Vagina (tissue), 2 donors: ENCODE measurements around the gene DOCK1. TPM values are rescaled to one million over a fixed set of nuclear protein-coding genes. Genes with fewer than 3 reads are reported as not detected.
"Not testable (repeated sequence)": the region's sequence is repeated elsewhere in the genome, so short reads cannot be mapped to it uniquely, and the experiment has no call there.

ENCODE experiments used
- DNase-seq, 2 donors: peaks; one replicate each; pipeline ENCODE4 v3.0.0-alpha.2; 2017; ENCODE audit errors: extremely low spot score in 2 of 2
- H3K27ac ChIP-seq: fragments of 200-600 bp; sonication (generic); one replicate; pipeline ENCODE4 v1.5.1; 2019
- H3K27me3 ChIP-seq: fragments of 200-600 bp; sonication (generic); one replicate; pipeline ENCODE4 v1.5.1; 2019
- H3K36me3 ChIP-seq, 2 donors: fragments of 200-600 bp; sonication (generic); one replicate each; pipeline ENCODE4 v1.5.1; 2017 to 2019
- H3K4me1 ChIP-seq: fragments of 200-600 bp; sonication (generic); one replicate; pipeline ENCODE4 v1.5.1; 2019
- H3K4me3 ChIP-seq, 2 donors: fragments of 200-600 bp; sonication (generic); 1 replicate in 1 of 2; 2 replicates in 1 of 2; pipeline ENCODE4 v1.5.1; 2016 to 2019
- H3K9me3 ChIP-seq: fragments of 200-600 bp; sonication (generic); one replicate; pipeline ENCODE4 v1.5.1; 2019
- POLR2A ChIP-seq, 2 donors: fragments of 450-650 bp; IDR thresholded peaks; one replicate each; pipeline ENCODE4 v1.6.1; 2017; ENCODE audit warnings: antibody characterized with exemption in 2 of 2, mild to moderate bottlenecking in 2 of 2, moderate library complexity in 2 of 2
- POLR2AphosphoS5 ChIP-seq, 2 donors: sonication (generic); formaldehyde crosslinking; IDR thresholded peaks; one replicate each; pipeline ENCODE4 v1.9.0; 2017; ENCODE audit warnings: antibody characterized with exemption in 2 of 2, mild to moderate bottlenecking in 2 of 2, low read depth in 1 of 2; ENCODE audit not compliant: insufficient read depth in 1 of 2
- intact Hi-C: fragments of 100-400 bp; cut with DNase I; formaldehyde crosslinking; loops from one replicate; pipeline ENCODE4 v1.15.1; 2023
- total RNA-seq: library from RNA; depleted of rRNA; stranded (reverse); fragments of >200 nt; gene quantifications from one replicate; pipeline ENCODE4 v1.2.3, GENCODE V29; 2016
- TF ChIP-seq, protein P1 (sequence below), 3 experiments: fragments of 450-650 bp in 2 of 3; fragments of 200-600 bp in 1 of 3; sonication (generic) in 1 of 3; IDR thresholded peaks; one replicate each; pipeline ENCODE4 v1.5.1; 2017 to 2019; ENCODE audit warnings: antibody characterized with exemption in 3 of 3, mild to moderate bottlenecking in 2 of 3, moderate library complexity in 2 of 3

The DOCK1 gene
- total RNA-seq, 1 donor from 2014 or later, result 64.6 TPM

DNA sequence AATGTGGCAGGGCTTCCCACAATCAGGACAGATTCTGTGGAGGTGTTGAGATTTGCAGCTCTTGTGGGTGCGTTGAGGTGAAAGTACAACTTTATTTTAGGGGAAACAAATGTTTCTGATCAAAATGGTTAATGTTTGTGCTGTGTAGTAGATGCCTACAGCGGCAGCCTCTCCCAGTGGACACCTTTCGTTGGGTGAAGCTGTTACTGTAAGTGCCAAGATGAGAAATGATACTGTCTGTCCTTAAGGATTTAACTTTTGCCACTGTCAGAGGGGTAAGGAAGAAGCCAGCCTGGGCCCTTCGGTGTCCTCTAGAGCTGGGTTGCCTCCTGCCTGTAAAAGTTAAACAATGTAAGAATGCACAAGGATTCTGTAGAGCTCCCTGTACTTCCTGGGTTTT lies 27.9 kb downstream of the DOCK1 start:
- Histone ChIP-seq H3K36me3 (no peaks in the 10 kb centered on the region), H3K27ac (no peak overlapping the region), H3K9me3 (no peaks in the 10 kb centered on the region), H3K4me1 (peaks cover 47% of the 10 kb centered on the region), H3K4me3 (no peak overlapping the region), H3K27me3 (no peaks in the 10 kb centered on the region)
- TF ChIP-seq POLR2AphosphoS5 (IDR thresholded peaks at IDR 0.05; ENCODE audit: insufficient read depth in 1 of 2, low read depth in 1 of 2) (no peak), POLR2A (IDR thresholded peaks at IDR 0.05) (no peak)
- TF ChIP-seq, protein P1, sequence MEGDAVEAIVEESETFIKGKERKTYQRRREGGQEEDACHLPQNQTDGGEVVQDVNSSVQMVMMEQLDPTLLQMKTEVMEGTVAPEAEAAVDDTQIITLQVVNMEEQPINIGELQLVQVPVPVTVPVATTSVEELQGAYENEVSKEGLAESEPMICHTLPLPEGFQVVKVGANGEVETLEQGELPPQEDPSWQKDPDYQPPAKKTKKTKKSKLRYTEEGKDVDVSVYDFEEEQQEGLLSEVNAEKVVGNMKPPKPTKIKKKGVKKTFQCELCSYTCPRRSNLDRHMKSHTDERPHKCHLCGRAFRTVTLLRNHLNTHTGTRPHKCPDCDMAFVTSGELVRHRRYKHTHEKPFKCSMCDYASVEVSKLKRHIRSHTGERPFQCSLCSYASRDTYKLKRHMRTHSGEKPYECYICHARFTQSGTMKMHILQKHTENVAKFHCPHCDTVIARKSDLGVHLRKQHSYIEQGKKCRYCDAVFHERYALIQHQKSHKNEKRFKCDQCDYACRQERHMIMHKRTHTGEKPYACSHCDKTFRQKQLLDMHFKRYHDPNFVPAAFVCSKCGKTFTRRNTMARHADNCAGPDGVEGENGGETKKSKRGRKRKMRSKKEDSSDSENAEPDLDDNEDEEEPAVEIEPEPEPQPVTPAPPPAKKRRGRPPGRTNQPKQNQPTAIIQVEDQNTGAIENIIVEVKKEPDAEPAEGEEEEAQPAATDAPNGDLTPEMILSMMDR (IDR thresholded peaks at IDR 0.05), result no peak
- intact Hi-C loops, result no loop called here
- DNase-seq, result no peak

DNA sequence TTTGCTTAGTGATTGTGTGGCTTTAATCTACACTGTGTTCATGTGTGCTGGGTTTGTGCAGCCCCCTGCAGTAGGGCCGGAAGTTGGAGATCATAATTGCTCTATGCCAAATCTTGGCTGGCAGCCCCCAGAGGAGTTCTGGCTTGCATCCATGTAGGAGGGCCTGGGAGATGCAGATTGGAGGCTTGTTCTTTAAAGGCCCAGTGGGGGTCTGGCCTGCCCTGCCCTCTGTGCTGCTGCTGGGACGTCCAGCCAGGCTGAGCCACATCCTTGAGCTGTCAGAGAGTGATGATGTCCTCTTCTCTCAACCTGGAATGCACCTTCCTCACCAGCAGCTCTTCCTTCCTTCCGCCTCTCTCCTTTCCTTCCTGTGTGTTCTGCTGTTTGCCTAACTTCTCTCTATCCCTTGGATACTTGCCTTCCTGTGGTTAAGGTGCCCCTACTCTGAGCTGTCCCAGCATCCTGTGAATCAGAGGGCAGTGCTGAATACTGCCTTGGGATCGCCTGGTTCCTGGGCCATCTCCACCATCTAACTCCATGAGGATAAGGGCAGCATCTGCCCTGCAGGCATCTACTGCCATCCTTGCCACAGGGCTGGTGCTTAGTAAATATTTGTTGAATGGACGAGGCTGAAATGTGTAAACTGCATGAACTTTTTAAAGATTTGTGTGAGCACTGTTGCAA lies 30.2 kb downstream of the DOCK1 start:
- DNase-seq, result no peak
- TF ChIP-seq, protein P1 (IDR thresholded peaks at IDR 0.05), result no peak
- no peak for TF ChIP-seq POLR2A (IDR thresholded peaks at IDR 0.05)
- TF ChIP-seq POLR2AphosphoS5 (IDR thresholded peaks at IDR 0.05; ENCODE audit: insufficient read depth in 1 of 2, low read depth in 1 of 2), result no peak
- intact Hi-C loops, result no loop called here
- H3K4me3 ChIP-seq, result no peak overlapping the region
- H3K36me3 ChIP-seq, result no peaks in the 10 kb centered on the region
- peaks cover 33% of the 10 kb centered on the region for H3K4me1 ChIP-seq
- H3K27me3 ChIP-seq, result no peaks in the 10 kb centered on the region
- H3K27ac ChIP-seq, result no peak overlapping the region
- H3K9me3 ChIP-seq, result no peaks in the 10 kb centered on the region

DNA sequence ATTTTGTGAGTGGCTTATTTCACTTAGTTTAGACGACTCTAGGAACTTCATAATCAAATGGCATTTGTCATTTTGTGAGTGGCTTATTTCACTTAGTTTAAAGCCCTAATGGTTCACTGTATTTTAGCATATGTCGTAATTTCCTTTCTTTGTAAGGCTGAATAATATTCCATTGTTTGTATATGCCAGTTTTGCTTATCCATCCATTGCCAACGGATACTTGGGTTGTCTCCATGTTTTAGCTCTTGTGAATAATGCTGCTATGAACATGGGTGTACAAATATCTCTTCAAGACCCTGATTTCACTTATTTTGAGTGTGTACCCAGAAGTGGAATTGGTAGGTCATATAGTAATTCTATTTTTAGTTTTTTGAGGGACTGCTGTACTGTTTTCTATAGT lies 31.8 kb downstream of the DOCK1 start:
- peaks cover 21% of the 10 kb centered on the region for H3K4me1 ChIP-seq
- H3K9me3 ChIP-seq, result no peaks in the 10 kb centered on the region
- DNase-seq, result no peak
- intact Hi-C loops, result no loop called here
- TF ChIP-seq, protein P1 (IDR thresholded peaks at IDR 0.05), result no peak
- TF ChIP-seq POLR2A (IDR thresholded peaks at IDR 0.05), result no peak
- no peak for TF ChIP-seq POLR2AphosphoS5 (IDR thresholded peaks at IDR 0.05; ENCODE audit: insufficient read depth in 1 of 2, low read depth in 1 of 2)
- no peak overlapping the region for H3K4me3 ChIP-seq
- H3K27me3 ChIP-seq, result no peaks in the 10 kb centered on the region
- no peak overlapping the region for H3K27ac ChIP-seq
- H3K36me3 ChIP-seq, result no peaks in the 10 kb centered on the region

DNA sequence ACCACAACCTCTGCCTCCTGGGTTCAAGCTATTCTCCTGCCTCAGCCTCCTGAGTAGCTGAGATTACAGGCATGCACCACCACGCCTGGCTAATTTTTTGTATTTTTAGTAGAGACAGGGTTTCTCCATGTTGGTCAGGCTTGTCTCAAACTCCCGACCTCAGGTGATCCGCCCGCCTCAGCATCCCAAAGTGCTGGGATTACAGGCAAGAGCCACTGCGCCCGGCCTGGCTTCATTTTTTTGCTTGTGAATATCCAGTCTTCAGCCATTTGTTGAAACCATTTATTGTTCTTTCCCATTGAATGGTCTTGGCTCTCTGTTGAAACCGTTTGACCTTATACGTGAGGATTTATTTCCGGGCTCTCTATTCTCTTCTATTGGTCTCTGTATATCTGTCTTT lies 32.9 kb downstream of the DOCK1 start:
- H3K9me3 ChIP-seq, DNase-seq, H3K4me3 ChIP-seq, H3K27me3 ChIP-seq, intact Hi-C loops, H3K36me3 ChIP-seq, H3K27ac ChIP-seq: not testable (repeated sequence)
- peaks cover 14% of the 10 kb centered on the region for H3K4me1 ChIP-seq

DNA sequence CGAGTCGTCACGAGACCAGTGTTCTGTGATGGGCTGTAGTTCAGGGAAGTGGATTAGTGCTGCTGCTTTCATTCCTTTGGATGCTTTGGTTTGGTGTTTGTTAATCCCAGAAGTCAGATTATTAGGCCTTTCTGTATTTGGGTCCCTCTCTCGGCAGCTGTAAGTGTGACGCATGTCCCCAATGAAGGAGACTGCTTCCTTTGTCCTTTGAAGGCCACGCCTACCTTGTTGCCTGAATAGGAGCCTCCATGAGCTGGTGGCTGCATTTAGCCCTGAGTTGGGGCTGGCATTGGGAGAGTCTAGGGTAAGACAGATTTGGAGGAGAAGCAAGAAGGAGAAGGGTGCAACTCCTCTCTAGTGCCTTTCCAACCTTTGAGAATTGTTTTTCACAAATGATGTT lies 34.5 kb downstream of the DOCK1 start:
- intact Hi-C loops, result no loop called here
- H3K36me3 ChIP-seq, result no peaks in the 10 kb centered on the region
- H3K27me3 ChIP-seq, result no peaks in the 10 kb centered on the region
- H3K4me1 ChIP-seq, result peaks cover 18% of the 10 kb centered on the region
- H3K9me3 ChIP-seq, result no peaks in the 10 kb centered on the region
- H3K4me3 ChIP-seq, result no peak overlapping the region
- no peak for DNase-seq
- TF ChIP-seq POLR2AphosphoS5 (IDR thresholded peaks at IDR 0.05; ENCODE audit: insufficient read depth in 1 of 2, low read depth in 1 of 2) (no peak), POLR2A (IDR thresholded peaks at IDR 0.05) (no peak)
- TF ChIP-seq, protein P1 (IDR thresholded peaks at IDR 0.05), result no peak
- H3K27ac ChIP-seq, result no peak overlapping the region
